Right ventricle myocardium inferior (tissue), 1 donor: ENCODE measurements around the gene PRAC2. TPM values are rescaled to one million over a fixed set of nuclear protein-coding genes. Genes with fewer than 3 reads are reported as not detected.

Source experiments
- ATAC-seq: fragments of 200-7000 bp; cut with Tn5 transposase; one replicate; pipeline ENCODE4 v1.9.1; 2020; ENCODE audit warnings: mild to moderate bottlenecking, moderate library complexity
- DNase-seq: peaks from one replicate; pipeline ENCODE4 v3.0.0; 2021; ENCODE audit errors: missing footprints
- intact Hi-C: fragments of 100-400 bp; cut with DNase I; formaldehyde crosslinking; loops from one replicate; pipeline ENCODE4 v1.11.0; 2022
- total RNA-seq: library from RNA; stranded (reverse); fragmentation: NEBNext Ultra II Directional; extraction: Animal tissue kit (Norgen Biotek cat#: 25700); gene quantifications from one replicate; pipeline ENCODE4 v1.2.1, GENCODE V29; 2021
- donor health status: DM: no; HTN: yes; CAD: no; lungs with severe emphysema.

Gene PRAC2
- total RNA-seq, 1 donor from 2014 or later, result not detected

- ATAC-seq (no peak), DNase-seq (no peak)
- intact Hi-C loops, result no loop called here
Observed at GRCh38 chr17:48718761-48719641, 4.0 kb upstream of the PRAC2 start.

GRCh38 chr17:48719642-48720265 lies 3.2 kb upstream of the PRAC2 start:
- intact Hi-C loops, result no loop called here
- ATAC-seq (no peak), DNase-seq (no peak)

- intact Hi-C loops, result no loop called here
- DNase-seq (no peak), ATAC-seq (no peak)
Observed at GRCh38 chr17:48720266-48721008, 2.5 kb upstream of the PRAC2 start.

GRCh38 chr17:48721009-48721402 lies 2.0 kb upstream of the PRAC2 start:
- intact Hi-C loops, result no loop called here
- no peak for DNase-seq
- ATAC-seq, result no peak

- no peak for DNase-seq
- intact Hi-C loops, result no loop called here
- no peak for ATAC-seq
Observed at GRCh38 chr17:48722201-48722907, 631 bp upstream of the PRAC2 start, which contains the start of gene PRAC1. TSS of gene PRAC1 (minus strand) at chr17:48722518. CDS start at chr17:48722392, 126 bp downstream.

GRCh38 chr17:48723423-48724250 lies 652 bp downstream of the PRAC2 start:
- DNase-seq (no peak), ATAC-seq (no peak)
- intact Hi-C loops, result loop anchor here (1.0 kb wide), 1 partner anchor 67 kb away; no protein-coding TSS in a partner anchor

GRCh38 chr17:48724251-48725003 lies 1.4 kb downstream of the PRAC2 start:
- ATAC-seq (peak; percentile 83), DNase-seq (peak; percentile 91)
- intact Hi-C loops, result loop anchor here (1.0 to 5.0 kb wide), 2 partner anchors 66 to 153 kb away; no protein-coding TSS in a partner anchor

GRCh38 chr17:48725004-48725287 lies 2.0 kb downstream of the PRAC2 start:
- ATAC-seq (no peak), DNase-seq (no peak)
- intact Hi-C loops, result loop anchor here (5.0 kb wide), 1 partner anchor 152 kb away; no protein-coding TSS in a partner anchor

- intact Hi-C loops, result loop anchor here (5.0 kb wide), 1 partner anchor 152 kb away; no protein-coding TSS in a partner anchor
- ATAC-seq (no peak), DNase-seq (no peak)
Observed at GRCh38 chr17:48725288-48726064, 2.5 kb downstream of the PRAC2 start.

GRCh38 chr17:48726114-48726915 lies 3.3 kb downstream of the PRAC2 start:
- DNase-seq, result no peak
- no peak for ATAC-seq
- intact Hi-C loops, result loop anchor here (5.0 kb wide), 1 partner anchor 151 kb away; no protein-coding TSS in a partner anchor

GRCh38 chr17:48726916-48727286 lies 3.9 kb downstream of the PRAC2 start:
- intact Hi-C loops, result loop anchor here (5.0 kb wide), 1 partner anchor 150 kb away; no protein-coding TSS in a partner anchor
- no peak for ATAC-seq
- no peak for DNase-seq

- intact Hi-C loops, result loop anchor here (5.0 kb wide), 1 partner anchor 150 kb away; no protein-coding TSS in a partner anchor
- DNase-seq, result no peak
- no peak for ATAC-seq
Observed at GRCh38 chr17:48727415-48728175, 4.6 kb downstream of the PRAC2 start.

- ATAC-seq (no peak), DNase-seq (peak; percentile 77)
- intact Hi-C loops, result loop anchor here (5.0 kb wide), 1 partner anchor 149 kb away; no protein-coding TSS in a partner anchor
Observed at GRCh38 chr17:48728232-48729231, 5.5 kb downstream of the PRAC2 start, which contains the start of gene HOXB13. TSS of gene HOXB13 (minus strand) at chr17:48728750. CDS start at chr17:48728593, 157 bp downstream.
